A549 (cell line): Measurements from ENCODE around the gene ANXA1. TPM values are rescaled to one million over a fixed set of nuclear protein-coding genes. Genes with fewer than 3 reads are reported as not detected.

ENCODE experiments used
- ATAC-seq, 2 experiments: fragments of 200-7000 bp in 1 of 2; fragments of >200 bp in 1 of 2; cut with Nextera tagmentation in 1 of 2; cut with Tn5 transposase in 1 of 2; 3 replicates each; pipeline versions ENCODE4 v1.8.0 to v1.9.1; 2018 to 2020; ENCODE audit warnings: mild to moderate bottlenecking in 1 of 2, moderate library complexity in 1 of 2
- CTCF ChIA-PET: fragments of 300-600 bp; sonication (Branson Sonifier 250); formaldehyde crosslinking; extraction: SDS; loops from one replicate; lab custom pipeline; 2021; ENCODE audit warnings: antibody characterized with exemption, inconsistent platforms; lab: Yijun Ruan, JAX
- POLR2A ChIA-PET: fragments of 350-600 bp; formaldehyde crosslinking; extraction: SDS; loops from one replicate; lab custom pipeline; 2021; ENCODE audit warnings: antibody characterized with exemption, inconsistent platforms; lab: Yijun Ruan, JAX
- DNase-seq, 2 experiments: peaks; one replicate each; pipeline versions ENCODE4 v3.0.0 to v3.0.0-alpha.2; 2011 to 2016; ENCODE audit warnings: low read depth in 1 of 2, low spot score in 1 of 2
- FAIRE-seq: peaks from 2 replicates; lab custom pipeline; 2011; peaks lifted over from hg19 to GRCh38; lab: Jason Lieb, UNC
- H3K27ac ChIP-seq, 2 experiments: fragments of >200 bp; sonication (Bioruptor Twin); formaldehyde crosslinking; 3 replicates each; pipeline ENCODE4 v1.5.1; 2016 to 2017
- H3K4me1 ChIP-seq: fragments of >200 bp; sonication (Bioruptor Twin); formaldehyde crosslinking; 3 replicates; pipeline ENCODE4 v1.6.1; 2016
- H3K4me2 ChIP-seq: fragments of >200 bp; sonication (Bioruptor Twin); formaldehyde crosslinking; 3 replicates; pipeline ENCODE4 v1.6.1; 2016
- H3K4me3 ChIP-seq: fragments of >200 bp; sonication (Bioruptor Twin); formaldehyde crosslinking; 3 replicates; pipeline ENCODE4 v1.5.1; 2016
- H3K9me3 ChIP-seq: fragments of >200 bp; sonication (Bioruptor Twin); formaldehyde crosslinking; 3 replicates; pipeline ENCODE4 v1.6.1; 2016
- BCL3 ChIP-seq: fragments of >200 bp; sonication (Bioruptor Twin); formaldehyde crosslinking; IDR thresholded peaks from 3 replicates; pipeline ENCODE4 v1.6.1; 2016
- CEBPB ChIP-seq, 2 experiments: fragments of >200 bp in 1 of 2; sonication (Bioruptor Twin) in 1 of 2; formaldehyde crosslinking in 1 of 2; IDR thresholded peaks; 2 replicates each; pipeline ENCODE4 v1.6.1; 2012 to 2016
- CTCF ChIP-seq: fragments of >200 bp; sonication (Bioruptor Twin); formaldehyde crosslinking; IDR thresholded peaks from 3 replicates; pipeline ENCODE4 v1.5.1; 2016
- EHF ChIP-seq: fragments of 250-450 bp; sonication (Bioruptor Pico); IDR thresholded peaks from 2 replicates; pipeline ENCODE4 v1.5.0; 2020; ENCODE audit warnings: mild to moderate bottlenecking
- FOSL2 ChIP-seq, 2 experiments: fragments of 450-650 bp in 1 of 2; fragments of >200 bp in 1 of 2; sonication (Bioruptor Twin) in 1 of 2; formaldehyde crosslinking; IDR thresholded peaks; 2 replicates each; pipeline versions ENCODE4 v1.5.0 to v1.6.1; 2016 to 2020; ENCODE audit warnings: mild to moderate bottlenecking in 1 of 2, moderate library complexity in 1 of 2
- FOXS1 ChIP-seq: fragments of 250-450 bp; sonication (Bioruptor Pico); IDR thresholded peaks from 2 replicates; pipeline ENCODE4 v1.5.0; 2020; ENCODE audit warnings: mild to moderate bottlenecking, moderate library complexity
- GATA3 ChIP-seq: IDR thresholded peaks from 2 replicates; pipeline ENCODE4 v1.6.1; 2012; ENCODE audit warnings: borderline replicate concordance
- HOXB13 ChIP-seq: fragments of 250-450 bp; sonication (Bioruptor Pico); IDR thresholded peaks from 2 replicates; pipeline ENCODE4 v1.5.0; 2020; ENCODE audit warnings: low read depth, mild to moderate bottlenecking, moderate library complexity
- JUN ChIP-seq, 2 experiments: fragments of >200 bp; sonication (Bioruptor Twin); formaldehyde crosslinking; IDR thresholded peaks; 2 replicates in 1 of 2; 3 replicates in 1 of 2; pipeline ENCODE4 v1.6.1; 2016 to 2017
- JUNB ChIP-seq: fragments of >200 bp; sonication (Bioruptor Twin); formaldehyde crosslinking; IDR thresholded peaks from 2 replicates; pipeline ENCODE4 v1.6.1; 2016
- MAX ChIP-seq: IDR thresholded peaks from 2 replicates; pipeline ENCODE4 v1.6.1; 2012
- MYC ChIP-seq: IDR thresholded peaks from 2 replicates; pipeline ENCODE4 v1.6.1; 2012; ENCODE audit warnings: mild to moderate bottlenecking, inconsistent platforms, low read length, improper control_type of control experiment, borderline replicate concordance
- NPAS2 ChIP-seq: fragments of 250-450 bp; sonication (Bioruptor Pico); IDR thresholded peaks from 2 replicates; pipeline ENCODE4 v1.8.0; 2022; ENCODE audit warnings: mild to moderate bottlenecking, moderate library complexity, borderline replicate concordance
- PBX3 ChIP-seq: IDR thresholded peaks from 2 replicates; pipeline ENCODE4 v1.6.1; 2012
- RAD21 ChIP-seq, 2 experiments: fragments of >200 bp in 1 of 2; sonication (Bioruptor Twin) in 1 of 2; formaldehyde crosslinking in 1 of 2; IDR thresholded peaks in 1 of 2; conservative IDR thresholded peaks in 1 of 2; 2 replicates in 1 of 2; 3 replicates in 1 of 2; pipeline ENCODE4 v1.6.1; 2012 to 2018; ENCODE audit warnings: inconsistent platforms in 1 of 2
- RARB ChIP-seq: fragments of 250-450 bp; sonication (Bioruptor Pico); IDR thresholded peaks from 2 replicates; pipeline ENCODE4 v1.8.0; 2021; ENCODE audit warnings: mild to moderate bottlenecking, moderate library complexity
- ZC3H11A ChIP-seq: fragments of 450-650 bp; IDR thresholded peaks from 2 replicates; pipeline ENCODE4 v1.6.1; 2014; ENCODE audit warnings: antibody characterized with exemption, mild to moderate bottlenecking
- ZSCAN20 ChIP-seq: fragments of 250-450 bp; sonication (Bioruptor Pico); IDR thresholded peaks from 2 replicates; pipeline ENCODE4 v1.8.0; 2022; ENCODE audit warnings: mild to moderate bottlenecking, moderate library complexity
- WGBS: methylation state at CpG from one replicate; pipeline ENCODE4 v1.1.6; 2017; ENCODE audit errors: missing lambda C conversion rate; 5-methylcytosine and 5-hydroxymethylcytosine counted together
- polyA plus RNA-seq, 4 experiments: library from polyadenylated mRNA; depleted of rRNA in 3 of 4; stranded (reverse); fragments of >200 nt; fragmentation: RNase III in 1 of 4; extraction: RNeasy Plus Mini Kit Qiagen cat#74134 plus additional on column Dnase treatment in 1 of 4; gene quantifications; 2 replicates in 3 of 4; 3 replicates in 1 of 4; pipeline ENCODE4 v1.2.3, GENCODE V29; 2011 to 2017

ANXA1 gene
- polyA plus RNA-seq, 2 of the 4 experiments (the other 2 are of a cell fraction) = 1,601 to 1,990 TPM

- ChIA-PET CTCF (interaction anchor here (0.5 to 1.6 kb wide), 5 partner anchors 21 to 53 kb away, joined by 3 to 7 read pairs (median 3); no protein-coding TSS in a partner anchor), POLR2A (interaction anchor here (1.4 to 4.0 kb wide), 4 partner anchors 10 to 24 kb away, joined by 4 to 43 read pairs (median 6); partner anchors contain the start of gene ANXA1)
- DNase-seq (peak in 1 of 2 experiments; percentile 95), FAIRE-seq (peak; percentile 98)
- Histone ChIP-seq H3K4me3 (peak overlapping the region; percentile 16; the same call in 1 of the 3 replicates), H3K9me3 (no peaks in the 10 kb centered on the region), H3K27ac (peak overlapping the region; percentile 81 to 86)
- WGBS = 9% methylated on average over 2 of the region's 2 CpGs
- TF ChIP-seq JUN (IDR thresholded peaks at IDR 0.05) (peak; percentile 36 to 60; a peak in 2 of 5 replicates), JUNB (0 out of 2 replicates have a peak, but pooled peaks have one; percentile 35), ZC3H11A (no peak), BCL3 (0 out of 3 replicates have a peak, but pooled peaks have one; percentile 34), HOXB13 (CRISPR knock-in tag) (peak; percentile 36; the same call in 1 of the 2 replicates), FOXS1 (peak; percentile 58; the same call in 1 of the 2 replicates), RARB (CRISPR knock-in tag) (no peak), FOSL2 (IDR thresholded peaks at IDR 0.05) (no peak), FOSL2 (CRISPR knock-in tag; IDR thresholded peaks at IDR 0.05) (peak; percentile 43), GATA3 (peak; percentile 47; the same call in 1 of the 2 replicates), RAD21 (conservative IDR thresholded peaks at IDR 0.05 in 1 of 2, IDR thresholded peaks at IDR 0.05 in 1 of 2) (0 out of 5 replicates have a peak, but pooled peaks of 1 of the 2 experiments have one; percentile 18), NPAS2 (CRISPR knock-in tag) (no peak), MAX (peak; percentile 58; the same call in 1 of the 2 replicates), CTCF (no peak), CEBPB (IDR thresholded peaks at IDR 0.05) (peak; percentile 79 to 92; a peak in 3 of 4 replicates), ZSCAN20 (CRISPR knock-in tag) (0 out of 2 replicates have a peak, but pooled peaks have one; percentile 41)
- TF ChIP-seq, all 56 proteins: peak for 11
- Histone ChIP-seq H3K4me2 (peak overlapping the region; percentile 78), H3K4me1 (peaks cover 57% of the 10 kb centered on the region)
- peak; percentile 52 to 70; a peak in 4 of 6 replicates for ATAC-seq
These were observed 17.7 kb upstream of the ANXA1 start for GRCh38 chr9:73133921-73134407.

- peaks cover 61% of the 10 kb centered on the region for H3K4me1 ChIP-seq
- H3K27ac ChIP-seq = peak overlapping the region; percentile 77 to 81
- ChIA-PET POLR2A (interaction anchor here (4.0 kb wide), 1 partner anchor 17 kb away, joined by 43 read pairs; the partner anchor contains the start of gene ANXA1), CTCF (no interaction called here)
- TF ChIP-seq EHF (CRISPR knock-in tag) = 0 out of 2 replicates have a peak, but pooled peaks have one; percentile 10
- TF ChIP-seq ZC3H11A = no peak
- no peak for TF ChIP-seq PBX3
- no peak for TF ChIP-seq MYC
- H3K4me3 ChIP-seq = no peak overlapping the region
- ATAC-seq (no peak), FAIRE-seq (peak; percentile 61), DNase-seq (no peak)
- peak overlapping the region; percentile 78; the same call in 2 of the 3 replicates for H3K4me2 ChIP-seq
- no peaks in the 10 kb centered on the region for H3K9me3 ChIP-seq
These were observed 16.3 kb upstream of the ANXA1 start for GRCh38 chr9:73135394-73135793.
